ENCODE data around the gene SMIM10L2A.

GRCh38 chrX:135393051-135393450, 28.7 kb upstream of the SMIM10L2A start:
- TF ChIP-seq CTCF (IDR thresholded peaks at IDR 0.05; ENCODE audit: low read length) (no peak), EZH2 (optimal IDR thresholded peaks at IDR 0.05; ENCODE audit: low read depth, low read length) (no peak), EZH2phosphoT487 (IDR thresholded peaks at IDR 0.05; ENCODE audit: low read length) (no peak)
